RWPE1 (cell line): ENCODE measurements around the gene ILF2.

Experiments used
- CTCF ChIA-PET: fragments of 350-600 bp; sonication (Branson Sonifier 250); formaldehyde crosslinking; extraction: SDS; loops from one replicate; lab custom pipeline; 2021; lab: Yijun Ruan, JAX
- POLR2A ChIA-PET: fragments of 400-600 bp; formaldehyde crosslinking; extraction: SDS; loops from one replicate; lab custom pipeline; 2020; ENCODE audit warnings: antibody characterized with exemption; ENCODE audit not compliant: low non-redundant PET; lab: Yijun Ruan, JAX
- DNase-seq: peaks from one replicate; pipeline ENCODE4 v3.0.0; 2012; ENCODE audit warnings: low spot score
- H3K27ac ChIP-seq: fragments of 450-650 bp; 2 replicates; pipeline ENCODE4 v1.5.1; 2017
- CTCF ChIP-seq: fragments of 450-650 bp; conservative IDR thresholded peaks from 2 replicates; pipeline ENCODE4 v1.5.1; 2017; ENCODE audit warnings: low read depth, mild to moderate bottlenecking

The ILF2 gene

GRCh38 chr1:153662269-153662668, 8.5 kb downstream of the ILF2 start:
- DNase-seq, result no peak

GRCh38 chr1:153661111-153661708, 9.6 kb downstream of the ILF2 start:
- no peak for TF ChIP-seq CTCF
- H3K27ac ChIP-seq, result peak overlapping the region; percentile 88
- no peak for DNase-seq
- CTCF ChIA-PET, result no interaction called here
- POLR2A ChIA-PET, result no interaction called here

More at GRCh38 chr1:153662269-153662668, 8.5 kb downstream of the ILF2 start:
- no peak overlapping the region for H3K27ac ChIP-seq
- ChIA-PET CTCF (no interaction called here), POLR2A (no interaction called here)
- no peak for TF ChIP-seq CTCF

DNA sequence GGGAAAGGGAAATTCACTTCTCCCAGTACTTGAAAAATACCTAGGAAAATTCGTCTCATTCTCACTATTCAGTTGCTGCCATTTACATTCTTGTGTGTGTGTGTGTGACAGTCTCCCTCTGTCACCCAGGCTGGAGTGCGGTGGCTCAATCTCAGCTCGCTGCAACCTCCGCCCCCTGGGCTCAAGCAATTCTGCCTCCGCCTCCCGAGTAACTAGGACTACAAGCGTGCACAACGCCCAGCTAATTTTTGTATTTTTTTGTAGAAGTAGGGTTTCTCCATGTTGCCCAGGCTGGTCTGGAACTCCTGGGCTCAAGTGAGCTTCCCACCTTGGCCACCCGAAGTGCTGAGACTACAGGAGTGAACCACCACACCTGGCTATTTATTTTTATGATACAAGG, 11.1 kb downstream of the ILF2 start:
- TF ChIP-seq CTCF, result no peak
- ChIA-PET CTCF (interaction anchor here (0.6 kb wide), 1 partner anchor 95 kb away, joined by 3 read pairs; no protein-coding TSS in a partner anchor), POLR2A (interaction anchor here (0.9 kb wide), 1 partner anchor 26 kb away, joined by 4 read pairs; the partner anchor contains the start of gene CHTOP)
- DNase-seq, result no peak
- H3K27ac ChIP-seq, result peak overlapping the region; percentile 88

- CTCF ChIA-PET, result interaction anchor here (0.6 kb wide), 1 partner anchor 95 kb away, joined by 3 read pairs; no protein-coding TSS in a partner anchor
- POLR2A ChIA-PET, result interaction anchor here (0.9 kb wide), 1 partner anchor 25 kb away, joined by 4 read pairs; the partner anchor contains the start of gene CHTOP
- no peak for TF ChIP-seq CTCF
- H3K27ac ChIP-seq, result peak overlapping the region; percentile 88
- no peak for DNase-seq
These were observed 11.6 kb downstream of the ILF2 start for GRCh38 chr1:153659175-153659534.

GRCh38 chr1:153658400-153659174, 12.2 kb downstream of the ILF2 start, which contains the start of gene SNAPIN:
SNAPIN (plus strand) TSS chr1:153658703; CDS start chr1:153658744, 41 bp downstream.
- H3K27ac ChIP-seq, result peak within 1 kb of the TSS; percentile 88
- CTCF ChIA-PET, result no interaction called here

More at GRCh38 chr1:153658400-153659174, 12.2 kb downstream of the ILF2 start, which contains the start of gene SNAPIN:
- TF ChIP-seq CTCF, result no peak
- POLR2A ChIA-PET, result interaction anchor here (0.9 kb wide), 1 partner anchor 25 kb away, joined by 4 read pairs; the partner anchor contains the start of gene CHTOP
- peak; percentile 91 for DNase-seq
